ENCODE data around the gene PLCXD1.
A peak's percentile ranks its signal among the peaks of the same experiment; 100 is the strongest.
"Not testable (repeated sequence)": the region's sequence is repeated elsewhere in the genome, so short reads cannot be mapped to it uniquely, and the experiment has no call there.

Gene PLCXD1

GRCh38 chrX:318068-318738 lies 37.0 kb downstream of the PLCXD1 start:
- peak; percentile 98 for DNase-seq

- peak; percentile 99 for DNase-seq
Measured at GRCh38 chrX:318739-319578, 37.8 kb downstream of the PLCXD1 start, which contains the start of gene GTPBP6. TSS of gene GTPBP6 (minus strand) at chrX:318796. CDS start at chrX:318787, 9 bp downstream.

- DNase-seq = no peak
Measured at GRCh38 chrX:319579-320125, 38.5 kb downstream of the PLCXD1 start.

GRCh38 chrX:320126-320783 lies 39.1 kb downstream of the PLCXD1 start:
- DNase-seq = no peak

GRCh38 chrX:323721-324628 lies 42.8 kb downstream of the PLCXD1 start:
- no peak for DNase-seq

- DNase-seq = not testable (repeated sequence)
Measured at GRCh38 chrX:324664-325063, 43.5 kb downstream of the PLCXD1 start.

GRCh38 chrX:327660-328126 lies 46.5 kb downstream of the PLCXD1 start:
- DNase-seq = no peak

GRCh38 chrX:329291-329910 lies 48.2 kb downstream of the PLCXD1 start:
- no peak for DNase-seq

- not testable (repeated sequence) for DNase-seq
Measured at GRCh38 chrX:330141-330725, 49.1 kb downstream of the PLCXD1 start.

- no peak for DNase-seq
Measured at GRCh38 chrX:330726-331150, 49.6 kb downstream of the PLCXD1 start.

- DNase-seq = no peak
Measured at GRCh38 chrX:331151-331824, 50.1 kb downstream of the PLCXD1 start.

GRCh38 chrX:331825-332495 lies 50.8 kb downstream of the PLCXD1 start:
- no peak for DNase-seq

GRCh38 chrX:332496-332860 lies 51.3 kb downstream of the PLCXD1 start:
- DNase-seq = no peak

GRCh38 chrX:332916-333610 lies 51.9 kb downstream of the PLCXD1 start:
- DNase-seq = no peak

- no peak for DNase-seq
Measured at GRCh38 chrX:333611-334311, 52.6 kb downstream of the PLCXD1 start.

- no peak for DNase-seq
Measured at GRCh38 chrX:334331-334891, 53.2 kb downstream of the PLCXD1 start.

- DNase-seq = no peak
Measured at GRCh38 chrX:334971-335757, 54.0 kb downstream of the PLCXD1 start.

GRCh38 chrX:335758-336155 lies 54.6 kb downstream of the PLCXD1 start:
- no peak for DNase-seq

All from activated CD4-positive, alpha-beta T cell treated with anti-CD3 and anti-CD28 coated beads, Interleukin-2, amount 50 U/mL, for 16 hours (primary cell).